Liver (tissue), 9 donors: ENCODE data around the gene GM2A. TPM values are rescaled to one million over a fixed set of nuclear protein-coding genes. Genes with fewer than 3 reads are reported as not detected.

Experiments used
- DNase-seq: peaks from one replicate; pipeline ENCODE4 v3.0.0-alpha.2; 2017; ENCODE audit warnings: low spot score
- H3K27ac ChIP-seq, 2 donors: one replicate each; pipeline ENCODE4 v1.7.0; 2013; ENCODE audit warnings: inconsistent platforms in 2 of 2, low read length in 2 of 2, control low read depth in 1 of 2, low read depth in 1 of 2, mild to moderate bottlenecking in 1 of 2
- H3K27me3 ChIP-seq, 4 donors: one replicate each; pipeline versions ENCODE4 v1.6.1 to v1.7.0; 2013; ENCODE audit warnings: low read length in 3 of 4, inconsistent platforms in 1 of 4, mild to moderate bottlenecking in 1 of 4, moderate library complexity in 1 of 4; ENCODE audit not compliant: control insufficient read depth in 4 of 4, insufficient read depth in 4 of 4
- H3K36me3 ChIP-seq, 4 donors: one replicate each; pipeline versions ENCODE4 v1.6.1 to v1.7.0; 2013; ENCODE audit warnings: low read length in 3 of 4, mild to moderate bottlenecking in 3 of 4, low read depth in 1 of 4, moderate library complexity in 1 of 4; ENCODE audit not compliant: control insufficient read depth in 4 of 4, insufficient read depth in 3 of 4
- H3K4me1 ChIP-seq, 4 donors: one replicate each; pipeline versions ENCODE4 v1.6.1 to v1.7.0; 2013; ENCODE audit warnings: low read length in 3 of 4, mild to moderate bottlenecking in 3 of 4, moderate library complexity in 1 of 4; ENCODE audit not compliant: control insufficient read depth in 4 of 4, insufficient read depth in 4 of 4
- H3K4me3 ChIP-seq, 3 donors: one replicate each; pipeline versions ENCODE4 v1.6.1 to v1.7.0; 2013; ENCODE audit warnings: low read length in 3 of 3, control low read depth in 1 of 3, low read depth in 1 of 3, mild to moderate bottlenecking in 1 of 3
- H3K9ac ChIP-seq, 2 donors: one replicate each; pipeline ENCODE4 v1.7.0; 2013; ENCODE audit warnings: low read length in 2 of 2, mild to moderate bottlenecking in 2 of 2, moderate library complexity in 2 of 2, control low read depth in 1 of 2, low read depth in 1 of 2
- H3K9me3 ChIP-seq, 4 donors: one replicate each; pipeline versions ENCODE4 v1.6.1 to v1.7.0; 2013; ENCODE audit warnings: low read length in 3 of 4; ENCODE audit not compliant: control insufficient read depth in 4 of 4
- EGR1 ChIP-seq, 2 donors: IDR thresholded peaks; 2 replicates each; pipeline ENCODE4 v1.6.1; 2016 to 2018; ENCODE audit warnings: antibody characterized with exemption in 2 of 2, low read depth in 2 of 2
- FOXA1 ChIP-seq: IDR thresholded peaks from 2 replicates; pipeline ENCODE4 v1.6.1; 2016; ENCODE audit warnings: antibody characterized with exemption
- FOXA2 ChIP-seq: IDR thresholded peaks from 2 replicates; pipeline ENCODE4 v1.6.1; 2016; ENCODE audit warnings: antibody characterized with exemption
- GABPA ChIP-seq, 2 donors: IDR thresholded peaks in 1 of 2; conservative IDR thresholded peaks in 1 of 2; 2 replicates each; pipeline ENCODE4 v1.6.1; 2016; ENCODE audit warnings: antibody characterized with exemption in 2 of 2, mild to moderate bottlenecking in 1 of 2, moderate library complexity in 1 of 2
- HNF4A ChIP-seq, 2 donors: conservative IDR thresholded peaks; 2 replicates each; pipeline ENCODE4 v1.6.1; 2016; ENCODE audit warnings: antibody characterized with exemption in 2 of 2, mild to moderate bottlenecking in 2 of 2
- HNF4G ChIP-seq: IDR thresholded peaks from 2 replicates; pipeline ENCODE4 v1.6.1; 2016; ENCODE audit warnings: antibody characterized with exemption
- JUND ChIP-seq, 2 donors: IDR thresholded peaks; 2 replicates each; pipeline ENCODE4 v1.6.1; 2016; ENCODE audit warnings: antibody characterized with exemption in 2 of 2
- NR2F2 ChIP-seq: IDR thresholded peaks from 2 replicates; pipeline ENCODE4 v1.6.1; 2016; ENCODE audit warnings: antibody characterized with exemption
- RAD21 ChIP-seq, 2 donors: IDR thresholded peaks; 2 replicates each; pipeline ENCODE4 v1.6.1; 2016; ENCODE audit warnings: antibody characterized with exemption in 2 of 2, mild to moderate bottlenecking in 2 of 2
- RXRA ChIP-seq, 2 donors: IDR thresholded peaks; 2 replicates each; pipeline ENCODE4 v1.6.1; 2017 to 2018; ENCODE audit warnings: antibody characterized with exemption in 2 of 2, mild to moderate bottlenecking in 1 of 2
- SP1 ChIP-seq: IDR thresholded peaks from 2 replicates; pipeline ENCODE4 v1.6.1; 2018; ENCODE audit warnings: antibody characterized with exemption, mild to moderate bottlenecking
- TAF1 ChIP-seq: conservative IDR thresholded peaks from 2 replicates; pipeline ENCODE4 v1.6.1; 2016; ENCODE audit warnings: antibody characterized with exemption, mild to moderate bottlenecking
- YY1 ChIP-seq: IDR thresholded peaks from 2 replicates; pipeline ENCODE4 v1.6.1; 2016; ENCODE audit warnings: antibody characterized with exemption, mild to moderate bottlenecking
- WGBS: extraction: QIAGEN DNeasy Blood & Tissue Kit; methylation state at CpG from one replicate; pipeline ENCODE4 v1.1.7; 2013; 5-methylcytosine and 5-hydroxymethylcytosine counted together
- polyA plus RNA-seq, 2 donors: library from polyadenylated mRNA; stranded (reverse) in 1 of 2; unstranded in 1 of 2; fragments of 200-250 nt in 1 of 2; fragments of >200 nt in 1 of 2; fragmentation: Nextera tagmentation in 1 of 2; extraction: Ambion mirVana in 1 of 2; gene quantifications; one replicate each; pipeline versions ENCODE4 v1.2.1 to v1.2.3, GENCODE V29; 2013 to 2015
- total RNA-seq, 2 donors: library from RNA; depleted of rRNA; stranded (reverse); fragments of >200 nt; gene quantifications; one replicate each; pipeline ENCODE4 v1.2.3, GENCODE V29; 2014
- TF ChIP-seq, protein P1 (sequence below): fragments of 150-350 bp; IDR thresholded peaks from 2 replicates; pipeline ENCODE4 v1.5.1; 2017; ENCODE audit warnings: improper control_type of control experiment, low read depth, low read length; ENCODE audit not compliant: missing input control
- TF ChIP-seq, protein P2 (sequence below): IDR thresholded peaks from 2 replicates; pipeline ENCODE4 v1.6.1; 2016; ENCODE audit warnings: antibody characterized with exemption
- TF ChIP-seq, protein P3 (sequence below): IDR thresholded peaks from 2 replicates; pipeline ENCODE4 v1.6.1; 2016; ENCODE audit warnings: antibody characterized with exemption, mild to moderate bottlenecking
- TF ChIP-seq, protein P4 (sequence below): IDR thresholded peaks from 2 replicates; pipeline ENCODE4 v1.6.1; 2016; ENCODE audit warnings: antibody characterized with exemption
- TF ChIP-seq, protein P5 (sequence below): IDR thresholded peaks from 2 replicates; pipeline ENCODE4 v1.6.1; 2016; ENCODE audit warnings: antibody characterized with exemption
- donor health status: healthy.
- donor health status: healthy.
- donor health status: healthy.
- donor health status: healthy.
- donor health status: healthy.

The GM2A gene
- total and polyA plus RNA-seq, 4 donors = 4.1 to 14.5 (median 10.6) TPM

DNA sequence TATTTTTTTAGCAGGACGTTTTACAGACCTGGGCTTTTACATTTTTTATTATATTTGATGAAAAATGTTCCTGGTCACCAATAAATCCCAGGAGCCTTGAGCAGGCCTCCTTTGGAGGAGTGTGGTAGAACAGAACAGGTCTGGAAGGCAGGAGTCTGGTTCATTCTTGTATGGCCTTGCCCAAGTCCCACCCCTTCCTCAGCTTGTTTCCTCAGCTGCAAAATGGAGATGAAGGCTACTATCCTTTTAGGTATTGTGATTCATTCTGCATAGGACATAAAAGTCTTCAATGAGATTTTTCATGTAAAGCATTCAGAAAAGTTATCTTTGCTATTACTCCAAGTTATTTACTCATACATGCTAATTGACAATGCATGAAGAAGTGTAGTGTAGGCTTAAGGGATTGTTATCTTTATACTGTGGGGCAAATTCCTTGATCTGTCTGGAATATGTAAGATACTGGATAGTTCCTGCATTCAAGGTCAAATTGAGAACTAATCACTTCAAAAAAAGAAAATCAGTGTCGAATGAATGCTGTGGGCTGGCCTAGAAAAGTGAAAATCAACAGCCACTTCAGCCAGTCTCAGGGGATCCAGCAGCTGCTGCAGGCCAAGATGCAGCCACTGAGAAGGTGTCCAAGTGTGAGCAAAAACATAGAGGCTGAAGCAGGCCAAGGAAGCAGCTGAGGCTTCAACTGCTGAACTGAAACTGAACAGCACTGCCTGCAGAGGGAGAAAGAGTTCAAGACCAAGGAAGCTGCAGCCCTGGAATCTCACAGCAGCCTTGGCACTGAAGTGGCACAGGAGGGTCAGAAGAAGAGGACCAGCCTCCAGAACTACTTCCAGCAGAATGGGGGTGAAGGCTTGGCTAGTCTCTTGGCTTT is 66.1 kb downstream of the GM2A start:
- no peaks in the 10 kb centered on the region for H3K27me3 ChIP-seq
- H3K9ac ChIP-seq = no peak overlapping the region
- H3K36me3 ChIP-seq = no peaks in the 10 kb centered on the region
- H3K4me3 ChIP-seq = no peak overlapping the region
- H3K27ac ChIP-seq = no peak overlapping the region
- H3K4me1 ChIP-seq = no peaks in the 10 kb centered on the region
- 80% methylated on average over 2 of the region's 2 CpGs for WGBS
- H3K9me3 ChIP-seq = no peaks in the 10 kb centered on the region
- TF ChIP-seq, protein P1, sequence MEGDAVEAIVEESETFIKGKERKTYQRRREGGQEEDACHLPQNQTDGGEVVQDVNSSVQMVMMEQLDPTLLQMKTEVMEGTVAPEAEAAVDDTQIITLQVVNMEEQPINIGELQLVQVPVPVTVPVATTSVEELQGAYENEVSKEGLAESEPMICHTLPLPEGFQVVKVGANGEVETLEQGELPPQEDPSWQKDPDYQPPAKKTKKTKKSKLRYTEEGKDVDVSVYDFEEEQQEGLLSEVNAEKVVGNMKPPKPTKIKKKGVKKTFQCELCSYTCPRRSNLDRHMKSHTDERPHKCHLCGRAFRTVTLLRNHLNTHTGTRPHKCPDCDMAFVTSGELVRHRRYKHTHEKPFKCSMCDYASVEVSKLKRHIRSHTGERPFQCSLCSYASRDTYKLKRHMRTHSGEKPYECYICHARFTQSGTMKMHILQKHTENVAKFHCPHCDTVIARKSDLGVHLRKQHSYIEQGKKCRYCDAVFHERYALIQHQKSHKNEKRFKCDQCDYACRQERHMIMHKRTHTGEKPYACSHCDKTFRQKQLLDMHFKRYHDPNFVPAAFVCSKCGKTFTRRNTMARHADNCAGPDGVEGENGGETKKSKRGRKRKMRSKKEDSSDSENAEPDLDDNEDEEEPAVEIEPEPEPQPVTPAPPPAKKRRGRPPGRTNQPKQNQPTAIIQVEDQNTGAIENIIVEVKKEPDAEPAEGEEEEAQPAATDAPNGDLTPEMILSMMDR = no peak
- TF ChIP-seq RXRA (IDR thresholded peaks at IDR 0.05) = no peak
- TF ChIP-seq, protein P2, sequence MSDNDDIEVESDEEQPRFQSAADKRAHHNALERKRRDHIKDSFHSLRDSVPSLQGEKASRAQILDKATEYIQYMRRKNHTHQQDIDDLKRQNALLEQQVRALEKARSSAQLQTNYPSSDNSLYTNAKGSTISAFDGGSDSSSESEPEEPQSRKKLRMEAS = no peak
- TF ChIP-seq FOXA1 = no peak
- TF ChIP-seq GABPA (IDR thresholded peaks at IDR 0.05 in 1 of 2, conservative IDR thresholded peaks at IDR 0.05 in 1 of 2) = no peak
- no peak for TF ChIP-seq HNF4G
- no peak for TF ChIP-seq FOXA2
- TF ChIP-seq, protein P3, sequence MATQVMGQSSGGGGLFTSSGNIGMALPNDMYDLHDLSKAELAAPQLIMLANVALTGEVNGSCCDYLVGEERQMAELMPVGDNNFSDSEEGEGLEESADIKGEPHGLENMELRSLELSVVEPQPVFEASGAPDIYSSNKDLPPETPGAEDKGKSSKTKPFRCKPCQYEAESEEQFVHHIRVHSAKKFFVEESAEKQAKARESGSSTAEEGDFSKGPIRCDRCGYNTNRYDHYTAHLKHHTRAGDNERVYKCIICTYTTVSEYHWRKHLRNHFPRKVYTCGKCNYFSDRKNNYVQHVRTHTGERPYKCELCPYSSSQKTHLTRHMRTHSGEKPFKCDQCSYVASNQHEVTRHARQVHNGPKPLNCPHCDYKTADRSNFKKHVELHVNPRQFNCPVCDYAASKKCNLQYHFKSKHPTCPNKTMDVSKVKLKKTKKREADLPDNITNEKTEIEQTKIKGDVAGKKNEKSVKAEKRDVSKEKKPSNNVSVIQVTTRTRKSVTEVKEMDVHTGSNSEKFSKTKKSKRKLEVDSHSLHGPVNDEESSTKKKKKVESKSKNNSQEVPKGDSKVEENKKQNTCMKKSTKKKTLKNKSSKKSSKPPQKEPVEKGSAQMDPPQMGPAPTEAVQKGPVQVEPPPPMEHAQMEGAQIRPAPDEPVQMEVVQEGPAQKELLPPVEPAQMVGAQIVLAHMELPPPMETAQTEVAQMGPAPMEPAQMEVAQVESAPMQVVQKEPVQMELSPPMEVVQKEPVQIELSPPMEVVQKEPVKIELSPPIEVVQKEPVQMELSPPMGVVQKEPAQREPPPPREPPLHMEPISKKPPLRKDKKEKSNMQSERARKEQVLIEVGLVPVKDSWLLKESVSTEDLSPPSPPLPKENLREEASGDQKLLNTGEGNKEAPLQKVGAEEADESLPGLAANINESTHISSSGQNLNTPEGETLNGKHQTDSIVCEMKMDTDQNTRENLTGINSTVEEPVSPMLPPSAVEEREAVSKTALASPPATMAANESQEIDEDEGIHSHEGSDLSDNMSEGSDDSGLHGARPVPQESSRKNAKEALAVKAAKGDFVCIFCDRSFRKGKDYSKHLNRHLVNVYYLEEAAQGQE = no peak
- TF ChIP-seq EGR1 (IDR thresholded peaks at IDR 0.05; ENCODE audit: low read depth in 2 of 2) = no peak
- no peak for TF ChIP-seq YY1
- TF ChIP-seq, protein P4, sequence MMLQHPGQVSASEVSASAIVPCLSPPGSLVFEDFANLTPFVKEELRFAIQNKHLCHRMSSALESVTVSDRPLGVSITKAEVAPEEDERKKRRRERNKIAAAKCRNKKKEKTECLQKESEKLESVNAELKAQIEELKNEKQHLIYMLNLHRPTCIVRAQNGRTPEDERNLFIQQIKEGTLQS = no peak
- TF ChIP-seq JUND (IDR thresholded peaks at IDR 0.05) = no peak
- no peak for TF ChIP-seq SP1
- no peak for TF ChIP-seq NR2F2
- no peak for TF ChIP-seq HNF4A (conservative IDR thresholded peaks at IDR 0.05)
- TF ChIP-seq TAF1 = no peak
- TF ChIP-seq RAD21 (IDR thresholded peaks at IDR 0.05) = no peak
- TF ChIP-seq, protein P5, sequence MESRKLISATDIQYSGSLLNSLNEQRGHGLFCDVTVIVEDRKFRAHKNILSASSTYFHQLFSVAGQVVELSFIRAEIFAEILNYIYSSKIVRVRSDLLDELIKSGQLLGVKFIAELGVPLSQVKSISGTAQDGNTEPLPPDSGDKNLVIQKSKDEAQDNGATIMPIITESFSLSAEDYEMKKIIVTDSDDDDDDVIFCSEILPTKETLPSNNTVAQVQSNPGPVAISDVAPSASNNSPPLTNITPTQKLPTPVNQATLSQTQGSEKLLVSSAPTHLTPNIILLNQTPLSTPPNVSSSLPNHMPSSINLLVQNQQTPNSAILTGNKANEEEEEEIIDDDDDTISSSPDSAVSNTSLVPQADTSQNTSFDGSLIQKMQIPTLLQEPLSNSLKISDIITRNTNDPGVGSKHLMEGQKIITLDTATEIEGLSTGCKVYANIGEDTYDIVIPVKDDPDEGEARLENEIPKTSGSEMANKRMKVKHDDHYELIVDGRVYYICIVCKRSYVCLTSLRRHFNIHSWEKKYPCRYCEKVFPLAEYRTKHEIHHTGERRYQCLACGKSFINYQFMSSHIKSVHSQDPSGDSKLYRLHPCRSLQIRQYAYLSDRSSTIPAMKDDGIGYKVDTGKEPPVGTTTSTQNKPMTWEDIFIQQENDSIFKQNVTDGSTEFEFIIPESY = no peak
- no peak for DNase-seq

Other genes with a start within 250 kb of the GM2A start
- gene GPX3, start 232.6 kb upstream of the GM2A start, total RNA-seq = 100 to 1,000 TPM in 1 of 2 donors, 10 to 100 TPM in 1; 72.9 to 156 TPM
- gene GPX3, start 232.6 kb upstream of the GM2A start, polyA plus RNA-seq = 100 to 1,000 TPM; 318 to 878 TPM
- gene TNIP1, start 172.2 kb upstream of the GM2A start, total RNA-seq = 100 to 1,000 TPM in 1 of 2 donors, 10 to 100 TPM in 1; 50.9 to 101 TPM
- 10 to 100 TPM; 33.2 to 45.1 TPM for gene TNIP1, start 172.2 kb upstream of the GM2A start, polyA plus RNA-seq
- 100 to 1,000 TPM; 137 to 215 TPM for gene ANXA6, start 95.4 kb upstream of the GM2A start, total RNA-seq
- gene ANXA6, start 95.4 kb upstream of the GM2A start, polyA plus RNA-seq = 100 to 1,000 TPM in 1 of 2 donors, 10 to 100 TPM in 1; 52.7 to 116 TPM
- 10 to 100 TPM; 11.9 to 21.8 TPM for gene CCDC69, start 29.1 kb upstream of the GM2A start, total RNA-seq
- gene CCDC69, start 29.1 kb upstream of the GM2A start, polyA plus RNA-seq = 10 to 100 TPM; 14.2 to 28.6 TPM
- not detected for gene SLC36A3, start 50.6 kb downstream of the GM2A start, total RNA-seq
- gene SLC36A3, start 50.6 kb downstream of the GM2A start, polyA plus RNA-seq = not detected
- gene SLC36A2, start 94.4 kb downstream of the GM2A start, total RNA-seq = not detected
- not detected for gene SLC36A2, start 94.4 kb downstream of the GM2A start, polyA plus RNA-seq
- 10 to 100 TPM in 1 of 2 donors, 1 to 10 TPM in 1; 3.9 to 18.8 TPM for gene SLC36A1, start 194.4 kb downstream of the GM2A start, total RNA-seq
- 1 to 10 TPM; 1.6 to 2.9 TPM for gene SLC36A1, start 194.4 kb downstream of the GM2A start, polyA plus RNA-seq